K562 (cell line): ENCODE data around the gene OPRL1. TPM values are rescaled to one million over a fixed set of nuclear protein-coding genes. Genes with fewer than 3 reads are reported as not detected.
A peak's percentile ranks its signal among the peaks of the same experiment; 100 is the strongest.

Source experiments
- ARID1B ChIP-seq: fragments of 450-650 bp; IDR thresholded peaks from 2 replicates; pipeline ENCODE4 v1.6.1; 2016; ENCODE audit warnings: antibody characterized with exemption, mild to moderate bottlenecking, inconsistent platforms
- BACH1 ChIP-seq: fragments of 200-800 bp; sonication (Bioruptor generic); IDR thresholded peaks from 2 replicates; pipeline ENCODE4 v1.6.1; 2016; ENCODE audit warnings: missing genetic modification characterization, missing compliant biosample characterization
- CREM ChIP-seq: IDR thresholded peaks from 2 replicates; pipeline ENCODE4 v1.6.1; 2014; ENCODE audit warnings: antibody characterized with exemption, low read depth
- DACH1 ChIP-seq: fragments of 450-650 bp; IDR thresholded peaks from 2 replicates; pipeline ENCODE4 v1.6.1; 2018; ENCODE audit not compliant: partially characterized antibody
- GATAD2B ChIP-seq: fragments of 450-650 bp; IDR thresholded peaks from 2 replicates; pipeline ENCODE4 v1.6.1; 2017; ENCODE audit warnings: mild to moderate bottlenecking, borderline replicate concordance
- HCFC1 ChIP-seq: IDR thresholded peaks from 2 replicates; pipeline ENCODE4 v1.6.1; 2012; ENCODE audit warnings: low read depth, low read length, improper control_type of control experiment
- IRF1 ChIP-seq: sonication (generic); formaldehyde crosslinking; IDR thresholded peaks from 2 replicates; pipeline ENCODE4 v1.8.0; 2022; ENCODE audit warnings: missing genetic modification reagents, mild to moderate bottlenecking, borderline replicate concordance
- KAT7 ChIP-seq: sonication (generic); formaldehyde crosslinking; IDR thresholded peaks from 2 replicates; pipeline ENCODE4 v1.8.0; 2022; ENCODE audit warnings: missing genetic modification reagents, mild to moderate bottlenecking, borderline replicate concordance
- MAX ChIP-seq: sonication (generic); formaldehyde crosslinking; IDR thresholded peaks from 2 replicates; pipeline ENCODE4 v1.9.0; 2022; ENCODE audit warnings: mild to moderate bottlenecking, missing genetic modification reagents
- NFRKB ChIP-seq: fragments of 450-650 bp; IDR thresholded peaks from 2 replicates; pipeline ENCODE4 v1.6.1; 2016; ENCODE audit warnings: low read depth
- NKRF ChIP-seq: fragments of 450-650 bp; IDR thresholded peaks from 2 replicates; pipeline ENCODE4 v1.6.1; 2016; ENCODE audit warnings: borderline replicate concordance
- POLR3G ChIP-seq: IDR thresholded peaks from 2 replicates; pipeline ENCODE4 v1.6.1; 2011; ENCODE audit not compliant: insufficient read length, insufficient replicate concordance; ENCODE audit errors: extremely low read depth
- PPARD ChIP-seq: fragments of 250-450 bp; sonication (Bioruptor Pico); IDR thresholded peaks from 2 replicates; pipeline ENCODE4 v1.8.0; 2022; ENCODE audit warnings: inconsistent platforms, mild to moderate bottlenecking, moderate library complexity
- SAFB2 ChIP-seq: fragments of 200-400 bp; formaldehyde crosslinking; IDR thresholded peaks from 2 replicates; pipeline ENCODE4 v1.6.1; 2018; ENCODE audit warnings: borderline replicate concordance, low read length, low read depth, moderate library complexity; ENCODE audit not compliant: severe bottlenecking
- TFAP4 ChIP-seq: sonication (generic); formaldehyde crosslinking; IDR thresholded peaks from 2 replicates; pipeline ENCODE4 v1.8.0; 2022; ENCODE audit warnings: missing genetic modification reagents, mild to moderate bottlenecking, moderate library complexity, borderline replicate concordance
- ZNF253 ChIP-seq: fragments of 250-450 bp; sonication (Bioruptor Pico); conservative IDR thresholded peaks from 2 replicates; pipeline ENCODE4 v1.6.1; 2021; ENCODE audit warnings: mild to moderate bottlenecking
- ZNF507 ChIP-seq: conservative IDR thresholded peaks from 2 replicates; pipeline ENCODE4 v1.6.1; 2017; ENCODE audit warnings: missing genetic modification characterization, missing compliant biosample characterization
- polyA plus RNA-seq, 8 experiments: library from polyadenylated mRNA; depleted of rRNA in 4 of 8; stranded (reverse) in 5 of 8; unstranded in 3 of 8; fragments of >200 nt; fragmentation: Nextera tagmentation in 2 of 8; fragmentation: Illumina TruSeq in 1 of 8; extraction: Ambion mirVana in 2 of 8; extraction: Trizol in 1 of 8; gene quantifications; 2 replicates each; pipeline versions ENCODE4 v1.2.1 to v1.2.3, GENCODE V29; 2011 to 2014; ENCODE audit warnings: inconsistent platforms in 1 of 8, missing spikeins in 1 of 8
- total RNA-seq, 7 experiments: library from RNA; depleted of rRNA in 6 of 7; stranded (reverse); fragments of >200 nt in 6 of 7; fragmentation: Illumina TruSeq in 2 of 7; extraction: Trizol in 2 of 7; gene quantifications; 2 replicates each; pipeline versions ENCODE4 v1.2.1 to v1.2.3, GENCODE V29; 2011 to 2021; ENCODE audit warnings: low replicate concordance in 1 of 7
- TF ChIP-seq, protein P1 (sequence below), 2 experiments: fragments of 250-450 bp in 1 of 2; fragments of 450-650 bp in 1 of 2; sonication (Bioruptor Pico) in 1 of 2; IDR thresholded peaks; 2 replicates each; pipeline versions ENCODE4 v1.6.1 to v1.8.0; 2016 to 2021; ENCODE audit warnings: mild to moderate bottlenecking in 2 of 2, moderate library complexity in 2 of 2, missing compliant biosample characterization in 1 of 2, missing genetic modification characterization in 1 of 2
- TF ChIP-seq, protein P2 (sequence below): fragments of 450-650 bp; conservative IDR thresholded peaks from 2 replicates; pipeline ENCODE4 v1.6.1; 2016; ENCODE audit warnings: missing genetic modification characterization, low read depth, mild to moderate bottlenecking, control low read depth, missing compliant biosample characterization

Gene OPRL1
- total and polyA plus RNA-seq, 9 of the 15 experiments (the other 6 are each of a cell fraction or from before 2014, with no cell fraction given): 0.06 to 0.33 (median 0.11) TPM; not detected in 2

- no peak for TF ChIP-seq ZNF507 (tag)
- TF ChIP-seq, protein P1, sequence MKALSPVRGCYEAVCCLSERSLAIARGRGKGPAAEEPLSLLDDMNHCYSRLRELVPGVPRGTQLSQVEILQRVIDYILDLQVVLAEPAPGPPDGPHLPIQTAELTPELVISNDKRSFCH (CRISPR knock-in tag; IDR thresholded peaks at IDR 0.05): no peak
- TF ChIP-seq, protein P1 (tag; IDR thresholded peaks at IDR 0.05): no peak
- TF ChIP-seq KAT7 (CRISPR knock-in tag): no peak
- TF ChIP-seq ARID1B: 0 out of 2 replicates have a peak, but pooled peaks have one; percentile 9
- TF ChIP-seq TFAP4 (CRISPR knock-in tag): 0 out of 2 replicates have a peak, but pooled peaks have one; percentile 32
- TF ChIP-seq POLR3G: no peak
- TF ChIP-seq GATAD2B: no peak
- no peak for TF ChIP-seq ZNF253 (CRISPR knock-in tag)
- 0 out of 2 replicates have a peak, but pooled peaks have one; percentile 30 for TF ChIP-seq NFRKB
- TF ChIP-seq DACH1: no peak
- no peak for TF ChIP-seq SAFB2
- no peak for TF ChIP-seq HCFC1
- TF ChIP-seq NKRF: no peak
- 0 out of 2 replicates have a peak, but pooled peaks have one; percentile 17 for TF ChIP-seq MAX (CRISPR knock-in tag)
- TF ChIP-seq IRF1: no peak
- TF ChIP-seq CREM: no peak
- no peak for TF ChIP-seq PPARD (CRISPR knock-in tag)
- TF ChIP-seq BACH1 (tag): no peak
- TF ChIP-seq, protein P2, sequence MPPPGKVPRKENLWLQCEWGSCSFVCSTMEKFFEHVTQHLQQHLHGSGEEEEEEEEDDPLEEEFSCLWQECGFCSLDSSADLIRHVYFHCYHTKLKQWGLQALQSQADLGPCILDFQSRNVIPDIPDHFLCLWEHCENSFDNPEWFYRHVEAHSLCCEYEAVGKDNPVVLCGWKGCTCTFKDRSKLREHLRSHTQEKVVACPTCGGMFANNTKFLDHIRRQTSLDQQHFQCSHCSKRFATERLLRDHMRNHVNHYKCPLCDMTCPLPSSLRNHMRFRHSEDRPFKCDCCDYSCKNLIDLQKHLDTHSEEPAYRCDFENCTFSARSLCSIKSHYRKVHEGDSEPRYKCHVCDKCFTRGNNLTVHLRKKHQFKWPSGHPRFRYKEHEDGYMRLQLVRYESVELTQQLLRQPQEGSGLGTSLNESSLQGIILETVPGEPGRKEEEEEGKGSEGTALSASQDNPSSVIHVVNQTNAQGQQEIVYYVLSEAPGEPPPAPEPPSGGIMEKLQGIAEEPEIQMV (tag): no peak
Observed at GRCh38 chr20:64049878-64050260, 30.0 kb upstream of the OPRL1 start (continued).
